ENCODE results near the gene ASTN2.

The ASTN2 gene

DNA sequence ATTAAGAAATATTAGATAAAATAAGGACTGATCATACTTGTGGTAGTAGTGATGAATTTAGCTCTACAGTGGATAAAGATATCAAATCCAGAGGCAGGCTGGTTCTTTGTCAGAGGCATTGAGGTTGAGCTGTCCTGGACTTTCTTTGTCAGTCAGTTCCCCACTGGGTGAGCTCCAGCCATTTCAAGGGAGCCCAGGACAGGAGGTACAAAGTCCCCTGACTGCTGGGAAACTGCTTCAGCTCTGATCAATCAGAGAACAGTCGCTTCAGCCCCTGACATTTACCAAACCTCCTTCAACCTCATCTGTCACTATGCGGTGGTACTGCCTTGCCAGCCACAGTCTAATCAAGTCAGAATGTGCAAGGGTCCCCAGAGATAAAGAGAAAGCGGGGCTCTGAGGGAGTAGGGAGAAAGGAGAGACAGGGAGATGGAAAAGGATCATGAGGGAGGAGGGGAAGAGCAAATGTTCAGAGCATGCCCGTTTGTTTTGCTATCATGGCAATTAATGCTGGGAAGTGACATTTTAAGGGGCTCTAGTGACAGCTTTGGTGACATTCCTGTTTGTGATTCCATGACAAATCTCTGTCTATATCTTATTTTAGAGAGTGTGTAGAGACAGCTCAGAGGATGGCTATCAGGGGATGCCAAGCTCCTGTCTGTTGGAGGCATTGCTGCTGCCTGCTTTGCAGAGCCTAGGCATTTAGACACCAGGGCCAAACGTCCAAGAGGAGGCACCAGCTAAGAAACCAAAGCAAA lies 223.2 kb downstream of the ASTN2 start:
- TF ChIP-seq, protein P1, sequence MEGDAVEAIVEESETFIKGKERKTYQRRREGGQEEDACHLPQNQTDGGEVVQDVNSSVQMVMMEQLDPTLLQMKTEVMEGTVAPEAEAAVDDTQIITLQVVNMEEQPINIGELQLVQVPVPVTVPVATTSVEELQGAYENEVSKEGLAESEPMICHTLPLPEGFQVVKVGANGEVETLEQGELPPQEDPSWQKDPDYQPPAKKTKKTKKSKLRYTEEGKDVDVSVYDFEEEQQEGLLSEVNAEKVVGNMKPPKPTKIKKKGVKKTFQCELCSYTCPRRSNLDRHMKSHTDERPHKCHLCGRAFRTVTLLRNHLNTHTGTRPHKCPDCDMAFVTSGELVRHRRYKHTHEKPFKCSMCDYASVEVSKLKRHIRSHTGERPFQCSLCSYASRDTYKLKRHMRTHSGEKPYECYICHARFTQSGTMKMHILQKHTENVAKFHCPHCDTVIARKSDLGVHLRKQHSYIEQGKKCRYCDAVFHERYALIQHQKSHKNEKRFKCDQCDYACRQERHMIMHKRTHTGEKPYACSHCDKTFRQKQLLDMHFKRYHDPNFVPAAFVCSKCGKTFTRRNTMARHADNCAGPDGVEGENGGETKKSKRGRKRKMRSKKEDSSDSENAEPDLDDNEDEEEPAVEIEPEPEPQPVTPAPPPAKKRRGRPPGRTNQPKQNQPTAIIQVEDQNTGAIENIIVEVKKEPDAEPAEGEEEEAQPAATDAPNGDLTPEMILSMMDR (IDR thresholded peaks at IDR 0.05; ENCODE audit: borderline replicate concordance, extremely low read depth, low read length, poor library complexity, severe bottlenecking), result no peak
- no peak for TF ChIP-seq EZH2 (IDR thresholded peaks at IDR 0.05; ENCODE audit: borderline replicate concordance, low read depth, low read length, severe bottlenecking)

GRCh38 chr9:117189121-117189520 lies 225.7 kb downstream of the ASTN2 start:
- H3K79me2 ChIP-seq (ENCODE audit: insufficient read depth, low read length), result no peaks in the 10 kb centered on the region
- no peak overlapping the region for H3K9ac ChIP-seq (ENCODE audit: low read depth, low read length)
- no peaks in the 10 kb centered on the region for H3K27me3 ChIP-seq (ENCODE audit: insufficient read depth, low read length, poor library complexity)
- H3K9me3 ChIP-seq (ENCODE audit: insufficient read depth, low read length, severe bottlenecking), result no peaks in the 10 kb centered on the region
- H2AFZ ChIP-seq (ENCODE audit: low read depth, low read length), result no peak overlapping the region
- TF ChIP-seq EZH2 (IDR thresholded peaks at IDR 0.05; ENCODE audit: borderline replicate concordance, low read depth, low read length, severe bottlenecking), result no peak
- H3K36me3 ChIP-seq (ENCODE audit: insufficient read depth, low read length), result no peaks in the 10 kb centered on the region
- no peak overlapping the region for H3K27ac ChIP-seq (ENCODE audit: low read length)
- no peaks in the 10 kb centered on the region for H3K4me1 ChIP-seq (ENCODE audit: insufficient read depth, low read length)
- no peak overlapping the region for H3K4me2 ChIP-seq (ENCODE audit: insufficient read depth, low read length)
- no peak overlapping the region for H3K4me3 ChIP-seq (ENCODE audit: low read depth in 1 of 2, low read length in 2 of 2)
- DNase-seq, result no peak
- no peaks in the 10 kb centered on the region for H4K20me1 ChIP-seq (ENCODE audit: insufficient read depth, low read length)
- ATAC-seq (ENCODE audit: insufficient read depth, low read depth), result no peak

More for the DNA sequence above, 223.2 kb downstream of the ASTN2 start:
- H3K36me3 ChIP-seq (ENCODE audit: insufficient read depth, low read length), result no peaks in the 10 kb centered on the region
- no peaks in the 10 kb centered on the region for H3K27me3 ChIP-seq (ENCODE audit: insufficient read depth, low read length, poor library complexity)
- H3K9ac ChIP-seq (ENCODE audit: low read depth, low read length), result no peak overlapping the region
- no peak overlapping the region for H3K4me2 ChIP-seq (ENCODE audit: insufficient read depth, low read length)
- ATAC-seq (ENCODE audit: insufficient read depth, low read depth) (no peak), DNase-seq (no peak)
- H4K20me1 ChIP-seq (ENCODE audit: insufficient read depth, low read length), result no peaks in the 10 kb centered on the region
- no peak overlapping the region for H3K27ac ChIP-seq (ENCODE audit: low read length)
- H3K4me1 ChIP-seq (ENCODE audit: insufficient read depth, low read length), result no peaks in the 10 kb centered on the region
- H3K79me2 ChIP-seq (ENCODE audit: insufficient read depth, low read length), result no peaks in the 10 kb centered on the region
- H3K9me3 ChIP-seq (ENCODE audit: insufficient read depth, low read length, severe bottlenecking), result no peaks in the 10 kb centered on the region
- no peak overlapping the region for H2AFZ ChIP-seq (ENCODE audit: low read depth, low read length)
- H3K4me3 ChIP-seq (ENCODE audit: low read depth in 1 of 2, low read length in 2 of 2), result no peak overlapping the region

GRCh38 chr9:117188394-117188793 lies 226.5 kb downstream of the ASTN2 start:
- no peaks in the 10 kb centered on the region for H3K79me2 ChIP-seq (ENCODE audit: insufficient read depth, low read length)
- H3K27ac ChIP-seq (ENCODE audit: low read length), result no peak overlapping the region
- no peaks in the 10 kb centered on the region for H3K4me1 ChIP-seq (ENCODE audit: insufficient read depth, low read length)
- no peak overlapping the region for H3K9ac ChIP-seq (ENCODE audit: low read depth, low read length)
- H3K9me3 ChIP-seq (ENCODE audit: insufficient read depth, low read length, severe bottlenecking), result no peaks in the 10 kb centered on the region
- TF ChIP-seq, protein P1 (IDR thresholded peaks at IDR 0.05; ENCODE audit: borderline replicate concordance, extremely low read depth, low read length, poor library complexity, severe bottlenecking), result no peak
- no peak for TF ChIP-seq EZH2 (IDR thresholded peaks at IDR 0.05; ENCODE audit: borderline replicate concordance, low read depth, low read length, severe bottlenecking)
- no peak overlapping the region for H3K4me3 ChIP-seq (ENCODE audit: low read depth in 1 of 2, low read length in 2 of 2)
- H2AFZ ChIP-seq (ENCODE audit: low read depth, low read length), result no peak overlapping the region
- no peaks in the 10 kb centered on the region for H3K27me3 ChIP-seq (ENCODE audit: insufficient read depth, low read length, poor library complexity)
- H3K4me2 ChIP-seq (ENCODE audit: insufficient read depth, low read length), result no peak overlapping the region
- H3K36me3 ChIP-seq (ENCODE audit: insufficient read depth, low read length), result no peaks in the 10 kb centered on the region
- ATAC-seq (ENCODE audit: insufficient read depth, low read depth), result no peak
- H4K20me1 ChIP-seq (ENCODE audit: insufficient read depth, low read length), result no peaks in the 10 kb centered on the region
- no peak for DNase-seq

DNA sequence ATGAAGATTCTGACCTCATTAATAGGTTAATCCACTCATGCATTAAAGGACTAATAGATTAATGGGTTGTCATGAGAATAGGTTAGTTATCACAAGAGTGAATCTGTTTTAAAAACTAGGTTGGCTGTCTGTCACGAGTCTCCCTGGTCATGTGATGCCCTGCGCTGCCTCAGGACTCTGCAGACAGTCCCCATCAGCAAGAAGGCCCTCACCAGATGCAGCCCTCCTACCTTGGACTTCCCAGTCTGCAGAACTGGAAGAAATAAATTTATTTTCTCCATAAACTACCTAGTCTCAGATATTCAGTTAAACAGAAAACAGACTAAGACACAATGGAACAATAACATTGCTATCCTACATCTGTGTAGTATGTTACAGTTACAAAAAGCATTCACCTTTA lies 227.4 kb downstream of the ASTN2 start:
- Histone ChIP-seq H3K79me2 (ENCODE audit: insufficient read depth, low read length) (no peaks in the 10 kb centered on the region), H3K27ac (ENCODE audit: low read length) (no peak overlapping the region), H3K4me2 (ENCODE audit: insufficient read depth, low read length) (no peak overlapping the region), H3K27me3 (ENCODE audit: insufficient read depth, low read length, poor library complexity) (no peaks in the 10 kb centered on the region), H3K9ac (ENCODE audit: low read depth, low read length) (no peak overlapping the region), H3K9me3 (ENCODE audit: insufficient read depth, low read length, severe bottlenecking) (no peaks in the 10 kb centered on the region), H3K4me1 (ENCODE audit: insufficient read depth, low read length) (no peaks in the 10 kb centered on the region), H3K36me3 (ENCODE audit: insufficient read depth, low read length) (no peaks in the 10 kb centered on the region), H2AFZ (ENCODE audit: low read depth, low read length) (no peak overlapping the region), H4K20me1 (ENCODE audit: insufficient read depth, low read length) (no peaks in the 10 kb centered on the region), H3K4me3 (ENCODE audit: low read depth in 1 of 2, low read length in 2 of 2) (no peak overlapping the region)
- DNase-seq (no peak), ATAC-seq (ENCODE audit: insufficient read depth, low read depth) (no peak)
- no peak for TF ChIP-seq EZH2 (IDR thresholded peaks at IDR 0.05; ENCODE audit: borderline replicate concordance, low read depth, low read length, severe bottlenecking)
- TF ChIP-seq, protein P1 (IDR thresholded peaks at IDR 0.05; ENCODE audit: borderline replicate concordance, extremely low read depth, low read length, poor library complexity, severe bottlenecking), result no peak

Data from DND-41 (cell line).